ENCODE data around the gene CDCA8. TPM values are rescaled to one million over a fixed set of nuclear protein-coding genes. Genes with fewer than 3 reads are reported as not detected.

CDCA8 gene
- total and polyA plus RNA-seq, 9 of the 15 experiments (the other 6 are each of a cell fraction or from before 2014, with no cell fraction given) = 26.4 to 148 (median 81.8) TPM

- TF ChIP-seq STAT6 (CRISPR knock-in tag; IDR thresholded peaks at IDR 0.05) = no peak
- TF ChIP-seq PURB (CRISPR knock-in tag; IDR thresholded peaks at IDR 0.05; ENCODE audit: low read depth) = no peak
- no peak for TF ChIP-seq USF2 (CRISPR knock-in tag; IDR thresholded peaks at IDR 0.05)
These were observed 28.8 kb upstream of the CDCA8 start (continued) for GRCh38 chr1:37663426-37664000.

- no peaks in the 10 kb centered on the region for H3K9me1 ChIP-seq (ENCODE audit: control insufficient read depth, insufficient read depth, low read length)
- no peak for FAIRE-seq
- no peak overlapping the region for H2AFZ ChIP-seq (ENCODE audit: low read depth, low read length)
- H3K4me1 ChIP-seq (replicated peaks in 1 of 2; ENCODE audit: control insufficient read depth in 2 of 2, insufficient read depth in 2 of 2, low read length in 2 of 2) = no peaks in the 10 kb centered on the region; a peak in 1 of 5 replicates
- intact Hi-C loops (cut with micrococcal nuclease) = no loop called here
- no peak overlapping the region for H3K27ac ChIP-seq (ENCODE audit: extremely low read depth, low read depth, low read length)
- H3K27me3 ChIP-seq (ENCODE audit: control insufficient read depth in 2 of 2, insufficient read depth in 2 of 2, low read length in 2 of 2) = peaks cover 48 to 73% of the 10 kb centered on the region in 2 experiments
- DNase-seq (ENCODE audit: extremely low read depth in 1 of 4, low spot score in 3 of 4) = no peak
- WGBS (ENCODE audit: insufficient coverage, low coverage, missing lambda C conversion rate) = 1% methylated on average over 11 of the region's 11 CpGs
- H4K20me1 ChIP-seq (replicated peaks; ENCODE audit: control insufficient read depth, insufficient read depth, low read length) = peaks cover 3% of the 10 kb centered on the region; the same call in 1 of the 2 replicates
- ATAC-seq = no peak
- no peak overlapping the region for H3K9ac ChIP-seq (ENCODE audit: insufficient read depth in 1 of 2, low read depth in 2 of 2, low read length in 2 of 2)
- H3K79me2 ChIP-seq (ENCODE audit: control insufficient read depth, insufficient read depth, low read length) = no peaks in the 10 kb centered on the region
- in situ Hi-C loops (cut with MboI) = no loop called here
- ChIA-PET POLR2A (interaction anchor here (0.5 to 2.2 kb wide), 10 partner anchors 8 to 844 kb away, joined by 3 to 10 read pairs (median 3); no protein-coding TSS in a partner anchor), CTCF (ENCODE audit: low intra/inter-chr PET ratio) (no interaction called here)
- H3K9me3 ChIP-seq (replicated peaks; ENCODE audit: control insufficient read depth, insufficient read depth, low read depth, low read length) = no peaks in the 10 kb centered on the region
- no peak overlapping the region for H3K4me2 ChIP-seq (ENCODE audit: insufficient read depth, low read length)
- no peaks in the 10 kb centered on the region for H3K36me3 ChIP-seq (ENCODE audit: control insufficient read depth, insufficient read depth, low read length)
- BruUV-seq (replicated peaks) = no TSS peak
- H3K4me3 ChIP-seq = no peak overlapping the region
- TF ChIP-seq ZFPM2 (CRISPR knock-in tag; IDR thresholded peaks at IDR 0.05) = no peak
- no peak for TF ChIP-seq ZNF511 (CRISPR knock-in tag; IDR thresholded peaks at IDR 0.05)
- no peak for TF ChIP-seq SNAPC5 (CRISPR knock-in tag; IDR thresholded peaks at IDR 0.05)
- no peak for TF ChIP-seq ZNF584 (CRISPR knock-in tag; IDR thresholded peaks at IDR 0.05; ENCODE audit: low read depth)
- TF ChIP-seq BCOR (IDR thresholded peaks at IDR 0.05) = peak; percentile 42; the same call in 1 of the 2 replicates
- no peak for TF ChIP-seq RBM34 (IDR thresholded peaks at IDR 0.05; ENCODE audit: borderline replicate concordance, insufficient read depth, low read length)
- no peak for TF ChIP-seq GTF2B (IDR thresholded peaks at IDR 0.05; ENCODE audit: extremely low read depth, insufficient read length)
- no peak for TF ChIP-seq ZHX1 (conservative IDR thresholded peaks at IDR 0.05; ENCODE audit: low read length)
- TF ChIP-seq GTF2A2 (tag; IDR thresholded peaks at IDR 0.05) = no peak
These were observed 26.0 kb upstream of the CDCA8 start for GRCh38 chr1:37666241-37666867.

Data from K562 (cell line).